Vagina (tissue), 2 donors: ENCODE measurements around the gene TRPV2. TPM values are rescaled to one million over a fixed set of nuclear protein-coding genes. Genes with fewer than 3 reads are reported as not detected.

Experiments used
- DNase-seq, 2 donors: peaks; one replicate each; pipeline ENCODE4 v3.0.0-alpha.2; 2017; ENCODE audit errors: extremely low spot score in 2 of 2
- H3K27ac ChIP-seq: fragments of 200-600 bp; sonication (generic); one replicate; pipeline ENCODE4 v1.5.1; 2019
- H3K27me3 ChIP-seq: fragments of 200-600 bp; sonication (generic); one replicate; pipeline ENCODE4 v1.5.1; 2019
- H3K36me3 ChIP-seq, 2 donors: fragments of 200-600 bp; sonication (generic); one replicate each; pipeline ENCODE4 v1.5.1; 2017 to 2019
- H3K4me1 ChIP-seq: fragments of 200-600 bp; sonication (generic); one replicate; pipeline ENCODE4 v1.5.1; 2019
- H3K4me3 ChIP-seq, 2 donors: fragments of 200-600 bp; sonication (generic); 1 replicate in 1 of 2; 2 replicates in 1 of 2; pipeline ENCODE4 v1.5.1; 2016 to 2019
- H3K9me3 ChIP-seq: fragments of 200-600 bp; sonication (generic); one replicate; pipeline ENCODE4 v1.5.1; 2019
- CTCF ChIP-seq, 3 experiments: fragments of 450-650 bp in 2 of 3; fragments of 200-600 bp in 1 of 3; sonication (generic) in 1 of 3; IDR thresholded peaks; one replicate each; pipeline ENCODE4 v1.5.1; 2017 to 2019; ENCODE audit warnings: antibody characterized with exemption in 3 of 3, mild to moderate bottlenecking in 2 of 3, moderate library complexity in 2 of 3
- POLR2A ChIP-seq, 2 donors: fragments of 450-650 bp; IDR thresholded peaks; one replicate each; pipeline ENCODE4 v1.6.1; 2017; ENCODE audit warnings: antibody characterized with exemption in 2 of 2, mild to moderate bottlenecking in 2 of 2, moderate library complexity in 2 of 2
- POLR2AphosphoS5 ChIP-seq, 2 donors: sonication (generic); formaldehyde crosslinking; IDR thresholded peaks; one replicate each; pipeline ENCODE4 v1.9.0; 2017; ENCODE audit warnings: antibody characterized with exemption in 2 of 2, mild to moderate bottlenecking in 2 of 2, low read depth in 1 of 2; ENCODE audit not compliant: insufficient read depth in 1 of 2
- intact Hi-C: fragments of 100-400 bp; cut with DNase I; formaldehyde crosslinking; loops from one replicate; pipeline ENCODE4 v1.15.1; 2023
- total RNA-seq: library from RNA; depleted of rRNA; stranded (reverse); fragments of >200 nt; gene quantifications from one replicate; pipeline ENCODE4 v1.2.3, GENCODE V29; 2016

Gene TRPV2
- total RNA-seq, 1 donor from 2014 or later, result 22.3 TPM

- DNase-seq, result no peak
- TF ChIP-seq CTCF (IDR thresholded peaks at IDR 0.05) (no peak), POLR2AphosphoS5 (IDR thresholded peaks at IDR 0.05; ENCODE audit: insufficient read depth in 1 of 2, low read depth in 1 of 2) (no peak), POLR2A (IDR thresholded peaks at IDR 0.05) (no peak)
- no peaks in the 10 kb centered on the region for H3K27me3 ChIP-seq
- intact Hi-C loops, result no loop called here
- H3K9me3 ChIP-seq, result no peaks in the 10 kb centered on the region
- no peaks in the 10 kb centered on the region for H3K4me1 ChIP-seq
- H3K27ac ChIP-seq, result no peak overlapping the region
- no peak overlapping the region for H3K4me3 ChIP-seq
- H3K36me3 ChIP-seq, result peaks cover 0 to 16% of the 10 kb centered on the region in 2 donors
These were observed 12.9 kb downstream of the TRPV2 start for GRCh38 chr17:16428098-16428882.

DNA sequence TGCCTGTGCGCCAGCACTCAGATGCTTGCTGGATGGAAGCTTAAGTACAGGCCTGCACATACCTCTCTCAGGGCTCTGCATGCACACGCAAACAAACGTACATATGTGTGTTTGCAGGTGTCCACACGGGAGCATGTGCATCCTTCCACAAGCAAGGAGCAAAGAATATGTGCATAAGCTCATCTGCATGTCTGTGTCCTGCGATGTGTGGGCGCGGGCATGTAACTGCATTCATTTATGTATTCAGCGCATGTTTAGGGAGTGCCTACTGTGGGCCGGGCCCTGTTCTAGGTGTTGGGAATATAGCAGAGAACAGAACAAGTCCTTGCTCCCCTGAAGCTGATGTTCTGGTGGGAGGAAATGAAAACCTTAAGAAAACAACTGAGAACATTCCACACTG, 13.7 kb downstream of the TRPV2 start:
- Histone ChIP-seq H3K9me3 (no peaks in the 10 kb centered on the region), H3K36me3 (peaks cover 0 to 11% of the 10 kb centered on the region in 2 donors), H3K4me3 (no peak overlapping the region), H3K4me1 (no peaks in the 10 kb centered on the region), H3K27me3 (no peaks in the 10 kb centered on the region), H3K27ac (no peak overlapping the region)
- no peak for DNase-seq
- intact Hi-C loops, result no loop called here
- TF ChIP-seq POLR2AphosphoS5 (IDR thresholded peaks at IDR 0.05; ENCODE audit: insufficient read depth in 1 of 2, low read depth in 1 of 2) (no peak), CTCF (IDR thresholded peaks at IDR 0.05) (no peak), POLR2A (IDR thresholded peaks at IDR 0.05) (no peak)

DNA sequence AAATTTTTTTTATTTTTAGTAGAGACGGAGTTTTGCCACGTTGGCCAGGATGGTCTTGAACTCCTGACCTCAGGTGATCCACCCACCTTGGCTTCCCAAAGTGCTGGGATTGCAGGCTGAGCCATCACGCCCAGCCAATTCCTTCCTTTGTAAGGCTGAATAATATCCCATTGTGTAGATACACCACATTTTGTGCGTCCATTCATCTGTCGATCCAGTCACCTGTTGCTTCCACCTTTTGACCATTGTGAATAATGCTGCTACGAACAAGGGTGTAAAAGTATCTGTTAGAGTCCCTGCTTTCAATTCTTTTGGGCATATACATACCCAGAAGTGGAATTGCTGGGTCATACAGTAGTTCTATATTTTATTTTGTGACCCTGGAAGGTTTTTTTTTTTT, 15.3 kb downstream of the TRPV2 start:
- no peak for DNase-seq
- Histone ChIP-seq H3K27ac (no peak overlapping the region), H3K27me3 (no peaks in the 10 kb centered on the region), H3K36me3 (peaks cover 0 to 11% of the 10 kb centered on the region in 2 donors), H3K9me3 (no peaks in the 10 kb centered on the region), H3K4me3 (no peak overlapping the region), H3K4me1 (no peaks in the 10 kb centered on the region)
- TF ChIP-seq CTCF (IDR thresholded peaks at IDR 0.05), result no peak
- no peak for TF ChIP-seq POLR2AphosphoS5 (IDR thresholded peaks at IDR 0.05; ENCODE audit: insufficient read depth in 1 of 2, low read depth in 1 of 2)
- no peak for TF ChIP-seq POLR2A (IDR thresholded peaks at IDR 0.05)
- intact Hi-C loops, result loop anchor here (10.0 kb wide), 1 partner anchor 146 kb away; no protein-coding TSS in a partner anchor

DNA sequence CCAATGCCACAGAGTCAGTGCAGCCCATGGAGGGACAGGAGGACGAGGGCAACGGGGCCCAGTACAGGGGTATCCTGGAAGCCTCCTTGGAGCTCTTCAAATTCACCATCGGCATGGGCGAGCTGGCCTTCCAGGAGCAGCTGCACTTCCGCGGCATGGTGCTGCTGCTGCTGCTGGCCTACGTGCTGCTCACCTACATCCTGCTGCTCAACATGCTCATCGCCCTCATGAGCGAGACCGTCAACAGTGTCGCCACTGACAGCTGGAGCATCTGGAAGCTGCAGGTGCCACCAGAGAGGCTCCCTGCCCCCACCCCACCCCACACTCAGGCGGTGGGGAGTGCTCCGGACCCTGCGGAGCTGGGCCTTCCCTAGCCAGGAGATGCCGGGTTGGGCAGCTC, 16.6 kb downstream of the TRPV2 start:
- Histone ChIP-seq H3K4me1 (no peaks in the 10 kb centered on the region), H3K9me3 (no peaks in the 10 kb centered on the region), H3K27ac (no peak overlapping the region), H3K4me3 (no peak overlapping the region), H3K27me3 (no peaks in the 10 kb centered on the region), H3K36me3 (peaks cover 0 to 11% of the 10 kb centered on the region in 2 donors)
- peak in 1 of 2 donors; percentile 77 for DNase-seq
- intact Hi-C loops, result loop anchor here (10.0 kb wide), 1 partner anchor 147 kb away; no protein-coding TSS in a partner anchor
- no peak for TF ChIP-seq POLR2AphosphoS5 (IDR thresholded peaks at IDR 0.05; ENCODE audit: insufficient read depth in 1 of 2, low read depth in 1 of 2)
- no peak for TF ChIP-seq CTCF (IDR thresholded peaks at IDR 0.05)
- TF ChIP-seq POLR2A (IDR thresholded peaks at IDR 0.05), result no peak

- Histone ChIP-seq H3K9me3 (no peaks in the 10 kb centered on the region), H3K4me3 (no peak overlapping the region), H3K4me1 (peaks cover 7% of the 10 kb centered on the region), H3K27me3 (no peaks in the 10 kb centered on the region), H3K36me3 (peaks cover 0 to 6% of the 10 kb centered on the region in 2 donors), H3K27ac (no peak overlapping the region)
- no peak for DNase-seq
- no peak for TF ChIP-seq POLR2A (IDR thresholded peaks at IDR 0.05)
- no peak for TF ChIP-seq POLR2AphosphoS5 (IDR thresholded peaks at IDR 0.05; ENCODE audit: insufficient read depth in 1 of 2, low read depth in 1 of 2)
- no peak for TF ChIP-seq CTCF (IDR thresholded peaks at IDR 0.05)
- intact Hi-C loops, result loop anchor here (10.0 kb wide), 1 partner anchor 149 kb away; no protein-coding TSS in a partner anchor
These were observed 18.1 kb downstream of the TRPV2 start for GRCh38 chr17:16433514-16433913.
